Adrenal gland (tissue), 5 donors: ENCODE data around the gene TMEM108.

Experiments used
- POLR2A ChIP-seq, 2 donors: fragments of 450-650 bp; IDR thresholded peaks; one replicate each; pipeline ENCODE4 v1.6.1; 2017; ENCODE audit warnings: antibody characterized with exemption in 2 of 2, mild to moderate bottlenecking in 2 of 2, moderate library complexity in 1 of 2
- TF ChIP-seq, protein P1 (sequence below), 6 experiments: fragments of 450-650 bp in 4 of 6; fragments of 200-600 bp in 2 of 6; sonication (generic) in 1 of 6; IDR thresholded peaks; 1 replicate in 5 of 6; 2 replicates in 1 of 6; pipeline versions ENCODE4 v1.5.1 to v1.8.0; 2016 to 2021; ENCODE audit warnings: antibody characterized with exemption in 6 of 6, mild to moderate bottlenecking in 2 of 6, moderate library complexity in 1 of 6
- donor health status: DM: no; HTN: no; CAD: no.

GRCh38 chr3:133388696-133389395 is 350.7 kb downstream of the TMEM108 start:
- TF ChIP-seq, protein P1, sequence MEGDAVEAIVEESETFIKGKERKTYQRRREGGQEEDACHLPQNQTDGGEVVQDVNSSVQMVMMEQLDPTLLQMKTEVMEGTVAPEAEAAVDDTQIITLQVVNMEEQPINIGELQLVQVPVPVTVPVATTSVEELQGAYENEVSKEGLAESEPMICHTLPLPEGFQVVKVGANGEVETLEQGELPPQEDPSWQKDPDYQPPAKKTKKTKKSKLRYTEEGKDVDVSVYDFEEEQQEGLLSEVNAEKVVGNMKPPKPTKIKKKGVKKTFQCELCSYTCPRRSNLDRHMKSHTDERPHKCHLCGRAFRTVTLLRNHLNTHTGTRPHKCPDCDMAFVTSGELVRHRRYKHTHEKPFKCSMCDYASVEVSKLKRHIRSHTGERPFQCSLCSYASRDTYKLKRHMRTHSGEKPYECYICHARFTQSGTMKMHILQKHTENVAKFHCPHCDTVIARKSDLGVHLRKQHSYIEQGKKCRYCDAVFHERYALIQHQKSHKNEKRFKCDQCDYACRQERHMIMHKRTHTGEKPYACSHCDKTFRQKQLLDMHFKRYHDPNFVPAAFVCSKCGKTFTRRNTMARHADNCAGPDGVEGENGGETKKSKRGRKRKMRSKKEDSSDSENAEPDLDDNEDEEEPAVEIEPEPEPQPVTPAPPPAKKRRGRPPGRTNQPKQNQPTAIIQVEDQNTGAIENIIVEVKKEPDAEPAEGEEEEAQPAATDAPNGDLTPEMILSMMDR (IDR thresholded peaks at IDR 0.05), result no peak
- no peak for TF ChIP-seq POLR2A (IDR thresholded peaks at IDR 0.05)
